Stimulated activated CD4-positive, alpha-beta T cell treated with anti-CD3 and anti-CD28 coated beads, Interleukin-15, amount 100 ng/mL, for 24 hours (primary cell): Measurements from ENCODE around the gene EXOC2.

Source experiments
- DNase-seq: peaks from one replicate; pipeline ENCODE4 v3.0.0-alpha.2; 2020

EXOC2 gene

GRCh38 chr6:692858-693722, at the start of gene EXOC2:
TSS of gene EXOC2 (minus strand) at chr6:693139. CDS start at chr6:637818, 55,321 bp downstream.
- peak; percentile 90 for DNase-seq

GRCh38 chr6:741410-742339, 48.7 kb upstream of the EXOC2 start:
- DNase-seq, result no peak

GRCh38 chr6:736657-737446, 43.9 kb upstream of the EXOC2 start:
- no peak for DNase-seq

GRCh38 chr6:733431-734219, 40.7 kb upstream of the EXOC2 start:
- no peak for DNase-seq

- DNase-seq, result no peak
These were observed 39.0 kb upstream of the EXOC2 start for GRCh38 chr6:731924-732323.

- no peak for DNase-seq
These were observed 36.8 kb upstream of the EXOC2 start for GRCh38 chr6:729606-730320.

GRCh38 chr6:727856-728255, 34.9 kb upstream of the EXOC2 start:
- DNase-seq, result no peak

GRCh38 chr6:723540-723939, 30.6 kb upstream of the EXOC2 start:
- no peak for DNase-seq

- DNase-seq, result no peak
These were observed 29.7 kb upstream of the EXOC2 start for GRCh38 chr6:722608-723007.

GRCh38 chr6:722077-722524, 29.2 kb upstream of the EXOC2 start:
- peak; percentile 87 for DNase-seq

GRCh38 chr6:718345-718744, 25.4 kb upstream of the EXOC2 start:
- DNase-seq, result no peak

GRCh38 chr6:717135-717534, 24.2 kb upstream of the EXOC2 start:
- DNase-seq, result no peak

GRCh38 chr6:715709-716491, 23.0 kb upstream of the EXOC2 start:
- no peak for DNase-seq

GRCh38 chr6:714100-714499, 21.2 kb upstream of the EXOC2 start:
- DNase-seq, result no peak

GRCh38 chr6:713351-713750, 20.4 kb upstream of the EXOC2 start:
- DNase-seq, result no peak

- DNase-seq, result no peak
These were observed 19.9 kb upstream of the EXOC2 start for GRCh38 chr6:712805-713204.

- no peak for DNase-seq
These were observed 19.0 kb upstream of the EXOC2 start for GRCh38 chr6:711925-712324.

GRCh38 chr6:710601-711571, 17.9 kb upstream of the EXOC2 start:
- peak; percentile 65 for DNase-seq

- DNase-seq, result no peak
These were observed 16.6 kb upstream of the EXOC2 start for GRCh38 chr6:709471-710056.
